ENCODE measurements around the gene NT5C1A.

Gene NT5C1A

DNA sequence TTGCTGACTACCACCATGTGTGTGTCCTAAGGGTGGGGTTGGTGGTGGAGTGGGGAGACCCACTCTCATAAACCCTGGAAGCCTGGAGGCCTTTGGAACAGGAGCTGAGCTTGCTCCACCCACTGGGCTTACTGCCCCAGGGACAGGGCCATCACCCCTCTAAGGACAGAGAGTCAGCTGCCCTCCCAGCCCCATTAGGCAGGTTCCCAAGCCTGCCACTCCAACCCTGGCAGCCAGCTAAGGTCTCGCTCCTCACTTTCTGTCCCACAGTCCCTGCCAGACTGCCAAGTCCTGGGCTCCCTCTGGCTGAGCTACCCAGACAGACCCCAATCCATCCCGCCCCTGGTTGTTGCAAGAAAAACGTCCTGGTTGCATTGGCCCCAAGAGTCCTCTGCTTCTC lies 3.8 kb downstream of the NT5C1A start:
- H3K4me3 ChIP-seq, result no peak overlapping the region
- no peak overlapping the region for H3K27ac ChIP-seq

DNA sequence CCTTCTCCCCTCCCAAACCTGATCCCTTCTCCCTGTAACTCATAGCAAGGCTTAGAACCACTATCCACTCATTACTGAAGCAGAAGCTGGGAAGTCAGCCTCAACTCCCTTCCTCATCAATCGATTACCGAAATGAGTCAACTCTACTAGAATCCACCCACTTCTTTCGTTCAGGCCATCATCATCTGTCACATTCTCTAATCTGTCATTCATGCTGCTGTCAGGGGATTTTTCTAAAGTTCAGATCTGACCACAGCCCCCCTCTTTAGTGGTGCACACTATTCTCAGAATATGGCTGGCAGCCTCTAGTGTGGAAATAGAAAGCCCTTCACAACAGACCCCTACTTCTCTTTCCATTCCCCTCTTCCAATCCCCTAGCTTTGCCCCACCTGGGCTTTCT lies 5.1 kb downstream of the NT5C1A start:
- Histone ChIP-seq H3K4me3 (no peak overlapping the region), H3K27ac (no peak overlapping the region)

DNA sequence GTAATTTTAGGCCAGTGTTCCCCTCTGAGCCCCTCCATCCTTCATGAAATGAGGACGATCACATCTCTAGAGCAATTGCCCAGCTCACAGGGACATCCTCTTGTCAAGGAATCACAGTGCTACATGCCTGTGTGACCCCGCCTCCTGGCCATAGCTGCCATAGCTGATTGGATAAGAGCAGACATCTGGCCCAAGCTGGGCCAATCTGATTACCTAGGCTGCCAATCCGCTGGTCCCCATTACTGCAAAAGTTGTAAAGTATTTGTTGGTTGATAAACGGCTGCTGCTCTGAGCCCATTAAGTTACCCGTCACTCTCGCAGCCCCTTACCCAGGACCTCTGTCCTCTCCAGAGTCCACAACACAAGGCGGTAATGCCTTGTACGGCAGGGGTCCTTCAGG lies 8.3 kb downstream of the NT5C1A start:
- no peak overlapping the region for H3K27ac ChIP-seq
- H3K4me3 ChIP-seq, result no peak overlapping the region

DNA sequence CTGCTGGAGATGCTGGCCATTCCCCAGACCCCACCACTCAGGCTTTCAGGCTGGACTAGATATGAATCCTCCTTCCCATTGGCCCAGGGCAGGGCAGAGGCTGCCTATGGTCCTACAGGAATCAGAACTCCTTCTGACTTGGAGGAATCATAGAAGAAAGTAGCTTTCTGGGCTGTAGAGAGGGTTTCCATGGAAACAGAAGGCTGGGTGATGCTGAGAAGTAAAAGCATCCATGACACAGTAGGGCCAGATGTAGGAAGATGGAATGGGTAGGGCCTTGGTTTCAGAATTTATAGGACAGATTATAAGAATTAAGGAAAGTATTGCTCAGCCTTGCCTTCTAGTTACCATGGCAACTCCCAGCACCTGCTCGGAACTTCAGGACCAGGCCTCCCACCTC lies 9.0 kb downstream of the NT5C1A start:
- H3K27ac ChIP-seq, result no peak overlapping the region

DNA sequence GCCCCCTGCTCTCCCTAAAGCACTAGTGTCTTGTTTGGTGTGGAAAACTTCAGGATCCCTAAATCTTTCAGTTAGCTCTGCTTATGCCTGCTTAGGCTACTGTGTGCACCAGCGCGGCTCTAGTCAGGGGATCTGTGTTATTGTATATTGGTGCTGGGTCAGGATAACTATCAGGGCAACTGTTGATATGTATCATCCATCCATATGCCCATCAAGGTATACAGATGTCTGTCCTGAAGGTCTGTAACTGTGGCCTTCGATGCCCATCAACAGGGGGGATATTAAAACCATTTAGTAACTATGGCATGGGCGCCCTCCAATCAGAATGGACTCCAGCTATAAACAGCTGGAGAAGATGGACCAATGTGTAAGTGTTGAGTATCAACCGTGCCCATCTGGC lies 12.4 kb downstream of the NT5C1A start:
- Histone ChIP-seq H3K27ac (no peak overlapping the region), H3K4me3 (no peak overlapping the region)

More for the DNA sequence above, 9.0 kb downstream of the NT5C1A start:
- no peak overlapping the region for H3K4me3 ChIP-seq

DNA sequence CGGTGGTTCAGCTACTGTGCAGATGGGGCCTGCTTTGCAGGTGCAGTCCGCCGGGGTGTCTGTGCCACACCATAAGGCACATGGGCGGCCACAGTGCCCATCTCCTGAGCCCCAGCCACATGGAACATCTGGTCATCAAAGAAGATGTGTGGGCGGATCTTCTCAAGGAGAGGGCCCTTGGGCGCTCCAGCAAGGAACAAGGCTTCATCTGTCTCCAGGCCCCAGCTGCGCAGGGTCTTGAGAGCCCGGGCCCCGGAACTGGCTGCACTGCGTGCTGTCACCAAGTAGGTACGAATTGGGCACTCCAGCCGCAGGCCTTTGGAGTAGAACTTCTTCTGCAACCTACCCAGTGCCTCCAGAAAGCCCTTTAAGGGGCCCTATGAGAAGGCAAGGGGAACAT lies 12.8 kb downstream of the NT5C1A start:
- no peak overlapping the region for H3K27ac ChIP-seq
- no peak overlapping the region for H3K4me3 ChIP-seq

DNA sequence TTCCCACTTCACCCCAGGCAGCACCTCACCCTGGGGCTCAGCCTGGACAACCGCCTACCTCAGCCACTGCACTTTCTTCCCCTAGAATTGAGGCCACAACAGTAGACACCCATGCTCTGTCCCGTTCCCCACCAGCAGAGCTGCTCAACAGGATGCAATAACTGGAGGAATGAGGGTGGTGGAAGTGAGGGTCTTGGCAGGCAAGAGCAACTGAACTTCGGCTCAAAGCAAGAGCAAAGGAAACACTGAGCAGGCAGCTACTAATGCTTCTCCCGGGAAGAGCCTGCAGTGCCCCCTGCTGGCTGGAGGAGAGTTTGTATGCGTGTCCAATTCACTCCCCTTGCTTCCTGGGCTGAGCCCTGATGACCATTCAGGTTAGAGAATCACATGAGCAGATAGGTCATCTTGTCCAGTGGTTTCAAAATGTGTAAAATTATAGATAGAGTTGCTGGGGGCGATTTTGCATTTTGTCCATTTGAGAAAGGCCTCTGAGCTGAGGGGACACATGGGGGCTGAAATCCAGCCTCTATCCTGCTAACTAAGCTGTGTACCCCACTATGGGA lies 13.9 kb downstream of the NT5C1A start:
- no peak overlapping the region for H3K27ac ChIP-seq
- H3K4me3 ChIP-seq, result no peak overlapping the region

DNA sequence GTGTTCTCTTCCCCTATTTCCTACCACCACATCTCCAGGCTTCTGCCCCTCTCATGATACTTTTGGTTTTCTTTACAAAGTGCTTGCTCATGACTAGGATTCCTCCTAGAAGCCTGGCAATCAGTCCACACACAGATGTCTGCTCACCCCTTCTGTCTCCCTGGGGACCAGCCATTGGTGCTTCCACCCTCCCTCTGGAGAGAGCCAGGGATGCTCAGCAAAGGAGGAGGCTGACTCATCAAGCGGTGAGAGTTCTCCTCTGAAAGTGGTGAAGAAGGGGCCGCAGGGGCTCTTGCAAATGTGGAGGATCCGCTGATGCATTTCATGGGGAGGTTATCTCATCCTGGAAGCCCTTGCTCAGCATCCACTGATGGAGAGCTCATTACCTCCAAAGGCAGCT lies 14.5 kb downstream of the NT5C1A start:
- no peak overlapping the region for H3K4me3 ChIP-seq
- H3K27ac ChIP-seq, result no peak overlapping the region

DNA sequence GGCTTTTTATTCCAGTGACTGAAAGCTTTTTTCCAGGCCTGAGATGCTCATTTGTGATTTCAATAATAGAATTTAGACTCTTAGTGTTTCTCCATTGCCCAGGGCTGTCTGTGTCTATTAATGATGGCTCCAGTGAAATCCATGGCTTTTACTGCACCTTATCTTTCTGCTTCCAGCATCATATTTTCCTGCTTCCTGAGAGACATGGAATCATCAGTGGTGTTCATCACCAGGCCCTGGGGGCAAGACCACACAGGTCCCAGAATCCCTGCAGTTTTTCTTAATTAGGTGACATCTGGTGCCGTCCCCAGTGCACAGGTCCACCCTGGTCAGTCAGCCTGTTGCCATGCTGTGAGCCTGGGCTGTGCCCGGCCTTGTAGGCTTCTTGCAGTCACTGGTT lies 15.5 kb downstream of the NT5C1A start:
- no peak overlapping the region for H3K4me3 ChIP-seq
- H3K27ac ChIP-seq, result no peak overlapping the region

DNA sequence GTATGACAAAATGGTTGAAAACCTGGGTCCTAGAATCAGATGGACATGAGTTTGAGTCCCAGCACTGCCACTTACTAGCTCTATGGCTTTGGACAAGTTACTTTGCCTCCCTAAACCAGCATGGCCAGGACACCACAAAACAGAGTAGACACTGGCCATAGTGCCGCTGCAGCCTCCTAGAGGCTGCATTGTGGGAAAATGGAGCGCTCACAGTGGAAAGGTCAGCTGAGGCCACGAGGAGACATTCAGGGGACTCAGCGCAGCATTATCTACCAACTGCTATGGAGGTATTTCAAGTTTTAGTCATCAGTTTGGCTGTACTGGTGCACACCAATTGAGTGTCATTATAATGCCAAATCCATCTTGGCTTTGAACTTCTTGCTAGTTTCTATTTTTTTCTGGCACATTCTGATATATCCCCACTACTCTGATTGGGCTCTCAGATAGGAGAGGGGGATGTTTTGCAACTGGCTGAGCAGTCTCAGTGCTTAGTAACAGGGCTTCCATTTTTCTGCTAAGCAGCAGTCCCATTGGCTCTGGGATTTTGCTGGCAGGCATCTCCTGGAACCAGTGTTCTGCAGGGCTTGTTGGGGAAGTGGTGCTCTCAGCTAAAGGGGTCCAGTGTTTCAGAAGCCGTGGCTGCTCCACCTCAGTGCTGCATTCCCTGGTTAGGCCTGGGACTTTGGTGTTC lies 16.2 kb downstream of the NT5C1A start:
- H3K27ac ChIP-seq, result no peak overlapping the region
- H3K4me3 ChIP-seq, result no peak overlapping the region

DNA sequence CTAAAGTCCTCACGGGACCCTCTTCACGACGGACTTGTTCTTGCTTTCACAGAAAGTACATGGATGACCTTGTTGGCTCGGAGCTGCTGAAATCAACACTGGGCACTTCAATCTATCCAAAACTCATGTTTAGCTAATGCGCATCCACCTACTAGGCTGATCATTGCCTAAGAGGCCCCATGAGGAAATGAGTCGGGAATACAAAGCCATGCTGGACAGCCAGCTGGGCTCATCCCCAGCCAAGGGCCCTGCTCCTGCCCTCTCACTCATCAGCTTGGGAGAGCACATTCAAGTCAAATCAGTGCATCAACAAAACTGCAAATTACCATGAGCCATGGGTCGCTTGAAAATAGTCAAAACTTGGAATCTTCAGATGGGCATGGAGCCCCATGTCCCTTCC lies 17.6 kb downstream of the NT5C1A start:
- H3K27ac ChIP-seq, result no peak overlapping the region
- no peak overlapping the region for H3K4me3 ChIP-seq

DNA sequence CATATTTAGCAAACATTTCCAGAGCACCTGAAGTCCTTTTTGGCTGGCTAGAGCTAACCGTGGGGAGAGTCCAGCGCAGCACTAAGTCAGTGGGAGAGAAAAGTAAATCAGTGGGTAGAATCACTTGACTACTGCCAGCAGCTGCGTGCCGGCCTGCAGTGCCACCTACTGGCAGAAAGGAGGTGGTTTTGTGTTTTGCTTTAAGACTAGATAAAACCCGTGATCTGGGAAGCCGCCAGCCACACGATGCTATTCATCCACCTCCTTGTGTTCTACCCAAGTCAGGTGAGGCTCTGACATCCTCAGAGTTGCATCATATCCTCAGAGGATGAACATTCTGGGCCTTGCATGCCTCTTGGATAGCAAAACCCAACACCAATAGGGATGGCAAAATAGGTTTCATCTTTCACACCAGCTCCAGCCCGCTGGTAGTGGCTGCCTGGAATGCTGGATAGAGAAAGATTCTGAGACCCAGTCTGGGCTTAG lies 18.3 kb downstream of the NT5C1A start:
- no peak overlapping the region for H3K27ac ChIP-seq
- no peak overlapping the region for H3K4me3 ChIP-seq

DNA sequence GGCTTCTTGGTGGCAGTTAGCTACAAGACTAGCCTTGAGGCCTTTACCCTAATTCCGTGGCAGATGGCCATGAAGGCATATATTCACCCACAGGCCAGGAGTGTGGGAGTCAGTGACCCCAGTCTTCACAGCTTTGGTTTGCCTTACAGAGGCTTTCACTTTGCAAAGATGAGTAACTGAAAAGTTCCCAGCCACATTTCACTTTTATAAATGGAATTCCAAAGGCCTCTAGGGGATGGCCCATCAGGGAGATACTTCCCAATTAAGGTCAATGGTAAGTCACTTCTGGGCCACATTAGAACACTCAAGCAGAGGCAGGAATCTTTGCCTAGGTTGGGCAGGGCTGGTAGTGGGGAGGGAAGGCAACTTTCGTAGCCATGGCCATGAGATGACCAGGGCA lies 19.4 kb downstream of the NT5C1A start:
- Histone ChIP-seq H3K4me3 (no peak overlapping the region), H3K27ac (no peak overlapping the region)

DNA sequence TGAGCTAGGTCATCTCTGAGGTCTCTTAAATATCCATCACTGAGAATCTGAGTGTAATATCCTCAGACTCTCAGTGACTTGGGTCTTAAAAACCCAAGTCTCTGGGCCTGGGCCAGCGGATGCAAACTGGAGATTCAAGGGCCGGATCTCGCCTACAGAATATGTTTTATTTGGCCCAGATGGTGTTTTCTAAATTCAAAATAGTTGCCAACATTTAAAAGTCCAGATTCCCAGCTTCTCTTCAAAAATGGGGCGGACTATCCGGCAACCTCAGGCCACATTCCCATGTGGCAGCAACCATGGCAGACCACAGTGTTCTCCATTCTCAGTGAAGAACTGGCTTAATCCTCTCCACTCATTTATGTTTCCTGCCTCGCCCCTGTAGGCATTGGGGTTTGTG lies 19.8 kb downstream of the NT5C1A start:
- Histone ChIP-seq H3K27ac (no peak overlapping the region), H3K4me3 (no peak overlapping the region)

DNA sequence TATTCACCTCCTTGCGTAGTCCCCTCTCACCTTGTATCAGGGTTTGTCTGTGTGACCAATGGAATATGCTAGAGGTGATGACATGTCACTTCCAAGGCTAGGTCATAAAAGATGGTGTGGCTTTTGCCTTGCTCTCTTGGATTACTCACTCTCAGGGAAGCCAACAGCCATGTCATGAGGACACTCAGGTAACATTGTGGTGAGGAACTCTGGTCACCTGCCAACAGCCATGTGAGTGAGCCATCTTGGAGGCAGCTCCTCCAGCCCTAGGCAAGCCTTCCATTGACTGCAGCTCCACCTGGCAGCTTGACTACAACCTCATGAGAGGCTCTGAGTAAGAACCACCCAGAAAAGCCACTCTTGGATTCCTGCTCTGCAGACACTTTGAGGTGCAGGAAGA lies 21.5 kb downstream of the NT5C1A start:
- H3K27ac ChIP-seq, result no peak overlapping the region
- no peak overlapping the region for H3K4me3 ChIP-seq

DNA sequence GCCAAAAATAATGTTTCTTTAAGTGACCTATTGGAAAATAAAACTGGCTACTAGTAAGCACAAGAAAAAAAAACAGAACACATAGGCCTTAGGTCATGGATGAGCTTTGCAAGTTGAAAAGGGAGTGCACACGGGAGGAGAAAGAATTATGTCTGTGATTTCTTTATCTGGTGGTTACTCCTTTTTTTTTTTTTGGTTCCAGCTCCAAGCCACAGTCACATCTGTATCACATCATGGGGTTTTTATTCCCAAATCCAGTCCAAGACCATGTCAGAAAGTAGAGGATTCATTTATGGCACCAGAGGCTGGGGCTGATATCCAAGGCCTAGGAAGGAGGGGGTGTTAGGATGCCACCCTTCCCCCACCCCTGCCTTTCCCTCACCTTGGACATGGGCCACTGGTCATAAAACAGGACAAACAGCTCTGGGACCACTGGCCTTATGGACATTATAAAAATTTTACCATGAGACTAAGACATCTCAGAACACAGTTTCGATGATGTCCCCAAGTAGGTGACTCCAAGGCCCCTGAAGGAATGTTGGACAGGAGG lies 22.2 kb downstream of the NT5C1A start:
- Histone ChIP-seq H3K4me3 (no peak overlapping the region), H3K27ac (no peak overlapping the region)

DNA sequence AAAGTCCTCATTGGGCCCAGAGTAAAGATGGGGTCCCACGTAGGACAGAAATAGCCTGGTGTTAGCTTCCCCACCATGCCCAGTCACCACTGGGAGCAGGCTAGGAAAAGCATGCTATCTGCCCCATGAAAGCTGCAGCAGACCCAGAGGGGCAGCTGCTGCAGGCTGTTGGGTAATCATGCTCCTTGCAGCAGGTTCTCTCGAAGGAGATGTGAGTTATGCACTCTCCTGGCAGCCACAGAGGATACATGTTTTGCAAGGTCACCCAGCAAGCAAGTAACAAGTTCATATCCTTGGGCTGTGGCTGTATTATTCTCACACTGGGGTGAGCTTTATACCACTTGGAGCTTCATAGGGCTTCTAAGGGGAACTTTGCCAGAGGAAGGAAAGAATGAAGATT lies 23.4 kb downstream of the NT5C1A start:
- Histone ChIP-seq H3K4me3 (no peak overlapping the region), H3K27ac (no peak overlapping the region)

DNA sequence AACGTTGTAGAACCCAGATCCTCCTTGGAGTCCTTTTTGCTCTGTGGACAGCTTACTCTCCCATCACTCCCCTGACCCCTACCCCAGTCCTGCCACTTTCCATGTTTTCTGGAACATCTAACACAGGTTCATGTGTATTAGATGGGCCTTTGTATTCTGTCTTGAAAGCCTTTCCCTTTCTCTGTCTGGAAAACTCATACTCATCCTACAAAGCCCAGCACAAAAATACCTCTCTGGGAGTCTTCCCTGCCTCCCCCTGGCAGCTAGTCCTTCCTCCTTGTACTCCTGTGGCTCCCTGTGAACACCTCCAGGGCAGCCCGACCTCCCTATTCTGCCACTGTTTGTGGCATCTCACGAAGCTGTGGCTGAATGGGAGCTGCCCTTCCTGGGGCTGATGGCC lies 24.7 kb downstream of the NT5C1A start:
- peak overlapping the region in 9 of 21 experiments; percentile 5 to 61 (median 56) for H3K27ac ChIP-seq
- H3K4me3 ChIP-seq, result no peak overlapping the region

DNA sequence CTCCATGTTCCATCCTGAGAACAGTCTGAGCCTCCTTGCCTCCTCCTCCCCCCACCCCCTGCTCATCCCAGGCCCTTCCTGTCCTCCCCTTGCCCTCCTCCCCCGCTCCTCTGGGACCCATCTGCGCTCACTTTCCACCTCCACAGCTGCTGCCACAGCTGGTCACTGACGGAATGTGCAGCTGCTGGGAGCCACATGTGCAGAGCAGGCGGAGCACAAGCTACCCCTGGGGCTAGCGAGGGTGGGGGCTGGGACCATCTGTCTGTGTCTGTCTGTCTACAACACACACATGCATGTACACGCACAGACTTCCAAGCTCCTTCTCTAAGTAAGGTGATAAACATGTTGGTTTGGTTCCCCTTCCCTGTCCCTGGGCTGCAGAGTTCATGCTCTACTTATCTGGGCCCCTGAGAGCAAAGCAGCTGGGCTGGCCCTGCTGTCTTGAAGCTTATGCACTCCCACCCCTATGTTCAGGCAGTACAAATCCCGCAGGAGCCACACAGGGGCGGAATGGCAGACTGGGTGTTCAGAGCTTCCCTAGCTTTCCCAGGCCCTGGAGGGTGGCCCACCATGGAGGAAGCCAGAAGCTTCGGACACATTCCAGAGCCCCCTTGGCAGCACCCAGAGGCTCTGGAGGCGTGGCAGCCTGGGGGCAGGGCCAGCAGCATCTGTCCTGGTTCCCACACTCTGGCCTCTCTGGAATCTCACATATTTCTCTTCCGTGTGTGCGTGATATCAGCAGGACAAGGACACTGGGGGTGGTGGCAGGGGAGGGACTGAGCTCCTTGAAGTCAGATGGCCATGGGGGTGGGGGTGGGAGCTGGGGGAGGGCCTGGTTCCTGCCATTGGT lies 25.4 kb downstream of the NT5C1A start:
- Histone ChIP-seq H3K4me3 (no peak overlapping the region), H3K27ac (peak overlapping the region in 11 of 21 experiments; percentile 19 to 61 (median 42))

DNA sequence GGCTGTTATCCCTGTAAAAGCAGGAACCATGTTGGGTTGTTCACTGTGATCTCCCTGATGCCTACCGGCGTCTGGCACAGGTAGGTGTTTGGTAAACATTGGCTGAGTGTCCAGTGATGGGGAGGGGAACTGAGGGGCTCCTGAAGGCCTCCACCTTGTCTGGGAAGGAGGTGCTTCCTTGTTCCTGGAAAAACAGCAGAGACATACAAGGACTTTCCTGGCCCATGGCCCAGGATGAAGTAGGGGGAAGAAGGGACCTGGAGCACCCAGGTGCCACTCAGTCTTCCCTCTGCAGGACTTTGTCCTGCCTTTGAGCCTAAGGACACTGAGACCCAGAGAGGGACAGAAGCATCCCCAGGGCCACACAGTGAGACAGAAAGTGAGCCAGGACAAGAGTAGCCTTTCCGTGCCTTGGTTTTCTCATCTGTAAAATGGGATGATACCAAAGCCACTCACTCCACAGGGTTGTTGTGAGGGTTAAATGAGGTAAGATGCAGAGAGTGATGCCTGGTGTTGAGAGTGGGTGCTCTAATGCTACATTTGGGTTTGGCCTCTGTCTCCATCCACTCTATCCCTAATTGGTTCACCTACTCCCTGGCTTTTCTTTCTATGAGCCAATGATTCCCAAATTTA lies 26.4 kb downstream of the NT5C1A start:
- Histone ChIP-seq H3K27ac (no peak overlapping the region), H3K4me3 (no peak overlapping the region)
